Measurements from ENCODE around the gene TAGLN.
"Not testable (repeated sequence)": the region's sequence is repeated elsewhere in the genome, so short reads cannot be mapped to it uniquely, and the experiment has no call there.

The TAGLN gene

DNA sequence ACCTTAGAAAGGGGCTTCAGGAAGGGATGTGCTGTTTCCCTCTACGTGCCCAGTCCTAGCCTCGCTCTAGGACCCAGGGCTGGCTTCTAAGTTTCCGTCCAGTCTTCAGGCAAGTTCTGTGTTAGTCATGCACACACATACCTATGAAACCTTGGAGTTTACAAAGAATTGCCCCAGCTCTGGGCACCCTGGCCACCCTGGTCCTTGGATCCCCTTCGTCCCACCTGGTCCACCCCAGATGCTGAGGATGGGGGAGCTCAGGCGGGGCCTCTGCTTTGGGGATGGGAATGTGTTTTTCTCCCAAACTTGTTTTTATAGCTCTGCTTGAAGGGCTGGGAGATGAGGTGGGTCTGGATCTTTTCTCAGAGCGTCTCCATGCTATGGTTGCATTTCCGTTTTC, 2.2 kb upstream of the TAGLN start:
- no peak for TF ChIP-seq POLR2A (IDR thresholded peaks at IDR 0.05; ENCODE audit: low read depth, low read length)
- no peak for FAIRE-seq

DNA sequence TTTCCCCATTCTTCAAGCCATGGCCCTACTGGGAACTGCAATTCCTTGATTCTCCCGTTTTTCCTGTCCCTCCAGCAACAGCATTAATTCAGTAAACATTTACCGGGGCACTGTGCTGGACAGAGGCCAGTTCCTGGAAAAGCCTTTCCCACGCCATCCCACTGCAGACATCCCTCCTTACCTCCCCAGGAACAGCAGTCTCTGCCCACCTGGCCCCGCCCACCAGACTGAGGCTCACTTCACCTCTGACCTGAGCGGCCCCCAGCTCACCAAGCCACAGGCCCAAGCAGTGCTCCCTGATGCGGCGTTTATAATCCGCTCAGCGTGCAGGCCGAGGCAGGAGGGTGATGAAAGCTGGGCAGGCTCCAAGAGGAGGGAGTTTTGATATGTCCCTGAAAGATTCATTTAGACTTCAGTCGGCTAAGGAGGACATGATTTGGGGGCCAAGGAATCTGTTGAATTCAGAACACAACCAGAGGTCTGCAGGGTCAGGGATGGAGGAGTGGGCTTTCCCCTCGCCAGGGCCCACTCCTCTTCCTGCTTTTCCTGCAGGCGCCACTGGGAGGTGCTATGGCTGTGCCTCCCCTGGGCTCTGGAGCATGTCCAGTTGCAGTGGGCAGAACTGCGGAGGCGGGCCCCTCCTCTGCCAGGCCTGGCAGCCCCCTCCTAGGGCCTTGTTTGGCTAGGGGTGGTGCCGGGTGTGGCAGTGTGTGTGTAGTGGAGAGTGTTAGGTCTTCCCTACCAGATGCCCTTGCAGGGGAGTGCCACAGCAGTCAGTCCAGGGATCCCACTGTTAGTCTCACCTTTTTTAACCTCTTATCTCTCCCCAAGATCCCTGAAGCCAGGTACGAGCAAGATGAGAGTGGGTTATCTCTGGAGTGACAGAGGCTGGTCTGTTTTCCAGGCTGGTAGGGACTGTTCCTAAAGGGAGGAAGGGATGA, 1.4 kb upstream of the TAGLN start:
- DNase-seq (ENCODE audit: insufficient read length, low spot score) (no peak), FAIRE-seq (no peak)
- no peak for TF ChIP-seq POLR2A (IDR thresholded peaks at IDR 0.05; ENCODE audit: low read depth, low read length)

More for the DNA sequence above, 2.2 kb upstream of the TAGLN start:
- DNase-seq (ENCODE audit: insufficient read length, low spot score): no peak

DNA sequence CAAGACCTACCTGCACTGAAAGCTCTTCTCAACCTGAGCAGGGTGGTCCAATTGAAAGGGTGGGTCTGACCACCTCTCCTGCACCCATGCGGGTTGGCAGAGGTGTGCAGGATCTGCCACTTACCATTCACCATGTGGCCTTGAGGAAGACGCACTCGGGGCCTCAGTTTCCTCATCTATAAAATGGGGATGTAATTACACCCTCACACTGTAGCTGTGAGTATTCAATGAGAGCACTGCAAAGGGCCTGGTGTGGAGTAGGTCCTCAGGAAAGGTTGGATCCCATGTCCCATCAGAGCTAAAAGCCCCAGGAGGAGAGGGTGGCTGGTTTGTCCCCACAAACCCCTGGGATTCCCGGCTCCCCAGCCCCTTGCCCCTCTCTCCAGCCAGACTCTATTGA, 557 bp upstream of the TAGLN start:
- DNase-seq (ENCODE audit: insufficient read length, low spot score): no peak
- no peak for TF ChIP-seq POLR2A (IDR thresholded peaks at IDR 0.05; ENCODE audit: low read depth, low read length)
- FAIRE-seq: no peak

- no peak for TF ChIP-seq POLR2A (IDR thresholded peaks at IDR 0.05; ENCODE audit: low read depth, low read length)
- FAIRE-seq (no peak), DNase-seq (ENCODE audit: insufficient read length, low spot score) (no peak)
Measured at GRCh38 chr11:117199916-117200812, 994 bp downstream of the TAGLN start.

DNA sequence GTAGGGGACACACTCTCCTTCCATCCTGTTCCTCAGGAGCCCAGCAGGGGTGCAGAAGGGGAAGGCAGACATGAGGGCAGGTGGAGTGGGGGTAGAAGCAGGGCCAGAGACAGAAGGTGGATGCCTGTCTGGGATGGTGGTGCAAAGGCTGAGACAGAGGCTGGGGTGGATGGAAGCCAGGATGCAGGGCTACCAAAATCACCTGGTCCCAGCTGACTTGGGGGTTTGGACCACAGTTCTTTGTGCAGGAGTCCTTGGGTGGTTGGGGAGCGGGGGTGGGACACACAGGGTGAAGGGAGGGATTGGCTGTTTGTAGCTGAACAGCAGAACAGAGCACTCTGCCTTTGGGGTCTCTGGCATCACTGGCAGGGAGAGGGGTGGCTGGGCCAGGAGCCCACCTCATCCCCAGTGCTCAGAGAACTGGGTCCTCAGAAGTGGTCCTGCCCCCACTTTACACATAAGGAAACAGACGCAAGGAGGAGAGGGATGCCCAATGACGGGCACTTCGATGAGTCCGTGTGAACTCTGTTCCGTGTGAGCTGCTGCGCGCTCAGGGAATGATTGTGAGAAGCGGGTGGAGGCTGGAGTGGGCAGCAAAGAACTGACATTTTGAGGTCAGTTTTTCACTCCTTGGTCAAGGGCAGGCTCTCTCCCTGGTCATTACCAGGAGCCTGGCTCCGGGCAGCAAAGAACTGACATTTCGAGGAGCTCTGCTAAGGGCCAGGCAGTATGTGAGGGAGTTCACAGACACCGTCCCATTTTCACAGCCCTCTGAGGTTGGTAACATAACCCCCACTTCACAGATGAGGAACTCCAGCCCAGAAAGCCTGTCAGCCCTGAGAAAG, 1.9 kb downstream of the TAGLN start:
- DNase-seq (ENCODE audit: insufficient read length, low spot score) (no peak), FAIRE-seq (no peak)
- TF ChIP-seq POLR2A (IDR thresholded peaks at IDR 0.05; ENCODE audit: low read depth, low read length): no peak

DNA sequence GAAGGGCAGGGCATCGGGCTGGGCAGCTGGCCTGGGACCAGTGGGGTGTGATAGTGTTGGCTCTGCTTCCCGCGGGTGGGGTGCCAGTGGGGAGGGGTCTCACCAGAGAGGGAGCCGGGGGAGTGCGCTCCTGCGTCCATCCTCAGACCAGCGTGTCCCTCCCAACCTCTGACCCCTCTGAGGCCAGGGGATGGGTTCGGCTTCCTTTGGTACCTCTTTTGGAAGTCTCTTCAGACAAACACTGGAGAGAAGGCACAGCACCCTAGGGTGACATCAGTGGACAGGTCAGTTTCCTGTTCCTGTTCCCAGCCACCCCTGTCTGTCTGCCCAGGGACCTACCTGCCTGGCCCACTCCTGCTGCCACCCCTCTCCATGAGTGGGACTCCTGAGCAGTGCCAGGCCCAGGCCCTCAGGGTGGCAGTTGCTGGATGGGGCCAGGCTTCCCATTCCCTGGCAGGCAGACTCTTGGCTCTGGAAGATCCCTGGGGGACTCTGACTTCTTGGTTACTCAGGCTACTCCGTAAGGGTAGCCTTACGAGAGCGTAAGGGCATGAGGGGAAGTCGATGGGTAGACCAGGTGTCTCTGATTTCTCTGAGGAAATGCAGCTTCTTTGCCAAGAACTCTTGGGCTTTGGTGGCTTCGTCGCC, 2.6 kb downstream of the TAGLN start:
- FAIRE-seq: no peak

DNA sequence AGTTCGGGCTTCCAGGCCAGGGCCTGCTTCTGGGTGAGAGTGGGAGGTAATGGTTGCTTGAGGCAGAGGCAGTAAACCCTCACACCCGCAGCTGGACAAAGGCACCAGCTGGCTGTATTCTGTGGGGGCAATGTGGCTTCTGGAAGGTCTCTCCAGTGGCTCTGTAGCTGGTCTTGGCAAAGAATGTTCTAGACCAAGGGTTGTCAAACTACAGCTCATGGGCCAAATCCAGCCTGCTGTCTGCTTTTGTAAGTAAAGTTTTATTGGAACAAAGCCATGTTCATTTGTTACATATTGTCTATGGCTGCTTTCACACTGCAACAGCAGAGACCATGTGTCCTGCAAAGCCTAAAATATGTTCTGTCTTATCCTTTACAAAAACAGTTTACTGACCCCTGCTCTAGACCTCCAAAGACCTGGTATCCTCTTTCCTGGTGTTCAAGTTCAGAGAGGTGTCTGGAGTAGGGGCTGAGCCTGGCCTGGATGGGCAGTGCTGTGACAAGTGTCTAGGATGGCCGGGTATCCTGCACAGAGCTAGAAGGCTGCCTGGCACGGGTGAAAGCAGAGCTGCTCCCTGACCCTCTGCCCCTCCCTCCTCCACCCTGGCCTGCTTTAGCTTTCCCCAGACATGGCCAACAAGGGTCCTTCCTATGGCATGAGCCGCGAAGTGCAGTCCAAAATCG, 3.4 kb downstream of the TAGLN start:
- DNase-seq (ENCODE audit: insufficient read length, low spot score) (no peak), FAIRE-seq (no peak)
- TF ChIP-seq POLR2A (IDR thresholded peaks at IDR 0.05; ENCODE audit: low read depth, low read length): no peak

More for the DNA sequence above, 2.6 kb downstream of the TAGLN start:
- TF ChIP-seq POLR2A (IDR thresholded peaks at IDR 0.05; ENCODE audit: low read depth, low read length): no peak
- no peak for DNase-seq (ENCODE audit: insufficient read length, low spot score)

GRCh38 chr11:117203069-117203407, 3.9 kb downstream of the TAGLN start:
- FAIRE-seq (no peak), DNase-seq (ENCODE audit: insufficient read length, low spot score) (no peak)
- TF ChIP-seq POLR2A (IDR thresholded peaks at IDR 0.05; ENCODE audit: low read depth, low read length): no peak

DNA sequence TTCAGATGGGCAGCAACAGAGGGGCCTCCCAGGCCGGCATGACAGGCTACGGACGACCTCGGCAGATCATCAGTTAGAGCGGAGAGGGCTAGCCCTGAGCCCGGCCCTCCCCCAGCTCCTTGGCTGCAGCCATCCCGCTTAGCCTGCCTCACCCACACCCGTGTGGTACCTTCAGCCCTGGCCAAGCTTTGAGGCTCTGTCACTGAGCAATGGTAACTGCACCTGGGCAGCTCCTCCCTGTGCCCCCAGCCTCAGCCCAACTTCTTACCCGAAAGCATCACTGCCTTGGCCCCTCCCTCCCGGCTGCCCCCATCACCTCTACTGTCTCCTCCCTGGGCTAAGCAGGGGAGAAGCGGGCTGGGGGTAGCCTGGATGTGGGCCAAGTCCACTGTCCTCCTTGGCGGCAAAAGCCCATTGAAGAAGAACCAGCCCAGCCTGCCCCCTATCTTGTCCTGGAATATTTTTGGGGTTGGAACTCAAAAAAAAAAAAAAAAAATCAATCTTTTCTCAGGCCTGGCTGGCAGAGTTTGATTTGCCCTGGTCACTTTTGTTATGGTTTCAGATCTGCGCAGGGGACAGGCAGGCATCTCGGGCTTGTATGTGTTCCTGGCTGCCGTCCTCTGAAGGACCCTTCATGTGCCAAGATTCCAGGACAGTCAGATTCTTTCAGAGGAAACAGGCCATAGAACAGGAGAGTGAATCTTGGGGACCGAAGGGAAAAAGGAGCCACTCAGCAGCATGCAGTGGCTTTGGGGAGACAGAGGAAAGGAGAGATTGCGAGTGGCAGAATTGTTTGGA, 5.3 kb downstream of the TAGLN start:
- DNase-seq (ENCODE audit: insufficient read length, low spot score) (no peak), FAIRE-seq (no peak)
- TF ChIP-seq POLR2A (IDR thresholded peaks at IDR 0.05; ENCODE audit: low read depth, low read length): no peak

DNA sequence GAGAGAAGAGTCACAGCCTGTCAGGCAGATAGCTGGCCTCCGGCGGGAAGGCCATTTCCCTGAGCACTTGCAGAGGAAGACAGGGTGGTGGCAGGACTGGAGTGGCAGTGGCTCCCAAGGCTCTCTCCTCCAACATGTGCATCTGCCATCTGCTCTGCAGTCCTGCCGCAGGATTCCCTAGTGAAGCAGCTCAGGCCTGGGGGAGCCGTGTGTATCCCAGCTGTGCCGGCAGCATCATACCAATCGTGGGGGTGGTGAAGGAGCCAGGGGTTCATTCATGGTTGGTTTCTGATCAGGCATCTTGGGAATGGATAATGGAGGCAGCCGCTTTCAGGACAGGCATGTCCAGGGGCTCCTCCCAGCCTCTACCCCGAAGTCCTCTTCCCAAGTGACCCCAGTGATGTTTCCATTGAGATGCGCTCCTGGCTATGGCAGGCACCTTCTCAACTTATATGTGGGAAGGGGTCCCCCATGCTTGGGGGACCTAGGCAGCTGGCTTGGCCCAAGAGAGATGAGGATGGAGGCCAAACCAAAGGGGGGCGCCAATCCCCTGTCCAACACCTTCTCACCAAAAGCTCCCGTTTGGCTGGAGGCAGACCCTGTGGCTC, 6.1 kb downstream of the TAGLN start:
- no peak for TF ChIP-seq POLR2A (IDR thresholded peaks at IDR 0.05; ENCODE audit: low read depth, low read length)
- DNase-seq (ENCODE audit: insufficient read length, low spot score): no peak
- no peak for FAIRE-seq

DNA sequence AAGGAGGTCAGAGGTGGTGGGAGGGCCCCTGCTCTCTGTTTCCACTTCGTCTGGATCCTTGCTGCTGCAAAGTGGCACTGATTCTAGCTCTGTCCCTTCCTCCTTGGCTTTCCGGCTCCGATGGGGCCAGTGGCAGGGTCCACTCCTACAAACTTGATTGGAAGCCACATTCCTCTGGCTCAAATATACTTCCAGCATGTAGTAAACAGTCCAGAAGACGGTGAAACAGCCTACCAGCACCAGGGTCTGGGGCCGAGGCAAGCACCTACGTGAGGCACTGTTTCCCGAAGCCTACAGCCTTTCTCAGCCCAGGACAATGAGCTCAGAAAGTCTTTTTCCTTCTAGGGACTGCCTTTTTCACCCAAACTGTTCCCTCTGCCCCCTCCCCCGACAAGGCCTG, 6.9 kb downstream of the TAGLN start:
- DNase-seq (ENCODE audit: insufficient read length, low spot score); FAIRE-seq: not testable (repeated sequence)

GRCh38 chr11:117206859-117207258, 7.7 kb downstream of the TAGLN start:
- not testable (repeated sequence) for DNase-seq (ENCODE audit: insufficient read length, low spot score)
- FAIRE-seq: peak; percentile 88

DNA sequence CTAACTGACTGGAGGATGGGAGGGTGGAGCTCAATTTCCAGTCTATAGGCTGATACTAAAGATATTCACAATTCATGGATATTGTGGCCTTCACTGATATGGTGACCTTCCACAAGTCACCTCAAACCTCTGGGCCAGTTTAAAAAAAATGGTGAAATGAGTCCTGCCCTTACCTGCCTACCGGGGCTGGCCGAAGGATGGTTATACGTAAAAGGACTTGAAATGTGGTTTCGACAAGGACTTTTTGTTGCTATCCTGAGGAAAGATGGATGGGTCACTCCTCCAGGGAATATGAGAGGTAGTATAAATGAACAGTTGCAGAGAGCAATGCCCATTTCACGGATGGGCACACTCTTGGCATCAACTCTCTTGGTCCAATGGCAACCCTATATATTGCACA, 8.3 kb downstream of the TAGLN start:
- DNase-seq (ENCODE audit: insufficient read length, low spot score); FAIRE-seq: not testable (repeated sequence)

DNA sequence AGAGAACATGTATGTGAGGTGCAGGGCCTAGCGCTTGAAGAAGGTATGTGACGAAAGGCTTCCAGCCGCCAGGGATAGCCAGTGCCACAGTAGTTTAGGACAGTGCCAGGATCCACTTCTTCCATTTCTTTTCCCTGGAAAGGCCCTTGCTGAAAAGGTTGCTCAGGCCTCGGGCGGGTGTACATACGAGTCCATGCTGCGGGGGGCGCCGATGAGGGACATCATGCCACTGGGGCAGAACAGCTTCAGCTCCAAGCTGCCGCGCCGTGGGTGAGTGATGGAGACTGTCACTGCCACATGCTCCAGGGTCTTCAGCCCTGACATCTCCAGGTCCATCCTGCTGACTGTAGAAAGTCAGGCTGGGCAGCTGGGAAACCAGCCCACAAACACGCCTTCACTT, 9.5 kb downstream of the TAGLN start:
- not testable (repeated sequence) for FAIRE-seq

DNA sequence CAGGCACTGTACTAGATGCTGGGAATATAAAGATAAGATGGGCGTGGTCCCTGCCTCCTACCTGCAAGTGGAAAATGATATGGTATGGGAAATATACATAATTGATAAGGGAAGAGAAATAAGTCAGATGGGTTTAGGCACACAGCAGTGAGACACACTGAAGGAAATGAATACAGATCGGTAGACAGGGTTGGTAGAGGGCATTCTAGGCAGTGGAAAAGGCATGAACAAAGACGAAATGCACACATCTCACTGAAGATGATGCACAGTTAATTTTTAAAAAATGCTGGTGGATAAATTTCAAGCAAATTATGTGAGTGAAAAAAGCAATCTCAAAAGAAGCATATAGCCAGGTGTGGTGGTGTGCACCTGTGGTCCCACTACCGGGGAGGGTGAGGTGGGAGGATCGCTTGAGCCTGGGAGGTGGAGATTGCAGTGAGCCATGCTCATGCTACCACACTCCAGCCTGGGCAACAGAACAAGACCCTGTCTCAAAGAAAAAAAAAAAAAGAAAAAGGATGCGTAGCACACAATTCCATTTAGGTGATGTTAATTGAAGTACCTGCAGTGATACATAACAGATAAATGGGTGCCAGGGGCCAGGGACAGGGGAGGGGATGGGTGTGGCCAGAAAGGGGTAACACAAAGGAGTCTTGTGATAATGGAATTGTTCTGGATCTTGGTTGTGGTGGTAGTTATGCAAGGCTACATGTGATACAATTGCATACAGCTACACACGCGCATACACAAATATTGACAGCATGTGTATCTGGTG, 10.4 kb downstream of the TAGLN start:
- not testable (repeated sequence) for FAIRE-seq; DNase-seq (ENCODE audit: insufficient read length, low spot score)

More for the DNA sequence above, 9.5 kb downstream of the TAGLN start:
- DNase-seq (ENCODE audit: insufficient read length, low spot score): not testable (repeated sequence)

Measured in H54 (cell line).